Measurements from ENCODE around the gene NRIP1.

The NRIP1 gene

DNA sequence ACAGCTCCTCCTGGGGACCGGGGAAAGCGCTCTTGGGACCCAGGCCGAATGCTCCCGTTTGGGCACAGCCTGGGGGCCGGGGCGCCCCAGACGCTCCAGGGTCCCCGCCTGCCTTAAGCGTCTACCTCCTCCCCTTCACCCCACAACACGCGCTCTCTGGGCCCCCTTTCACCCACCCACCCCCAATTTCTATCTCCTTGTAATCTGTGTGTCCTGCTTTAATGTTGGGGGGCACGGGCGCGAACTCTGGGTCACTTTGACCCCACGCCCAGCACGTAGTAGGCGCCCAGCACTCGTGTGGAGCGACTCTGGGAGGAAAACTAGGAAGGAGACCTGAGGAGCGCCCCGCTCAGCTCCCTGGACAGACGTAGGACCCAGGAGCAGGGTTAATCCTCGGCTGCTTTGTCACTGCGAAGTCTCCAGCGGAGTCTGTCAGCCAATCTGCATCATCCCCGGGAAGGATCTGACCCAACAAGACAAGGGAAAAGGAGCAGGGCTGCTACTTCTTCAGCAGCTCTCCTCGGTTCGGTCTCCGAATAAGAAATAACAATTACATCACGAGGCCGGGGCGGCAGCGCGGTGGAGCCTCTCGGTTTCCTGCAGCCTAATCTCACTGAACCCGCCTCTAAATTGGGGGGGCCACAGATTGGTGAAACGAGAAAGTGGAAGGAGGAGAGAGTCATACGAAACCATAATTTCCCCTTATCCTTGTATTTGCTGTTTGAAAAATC, 757 bp upstream of the NRIP1 start:
- peak; percentile 78 for DNase-seq

- DNase-seq = no peak
These were observed 805 bp downstream of the NRIP1 start for GRCh38 chr21:15063814-15064575.

GRCh38 chr21:15063081-15063813, 1.6 kb downstream of the NRIP1 start:
- DNase-seq = peak; percentile 26

GRCh38 chr21:15062606-15062965, 2.2 kb downstream of the NRIP1 start:
- no peak for DNase-seq

DNA sequence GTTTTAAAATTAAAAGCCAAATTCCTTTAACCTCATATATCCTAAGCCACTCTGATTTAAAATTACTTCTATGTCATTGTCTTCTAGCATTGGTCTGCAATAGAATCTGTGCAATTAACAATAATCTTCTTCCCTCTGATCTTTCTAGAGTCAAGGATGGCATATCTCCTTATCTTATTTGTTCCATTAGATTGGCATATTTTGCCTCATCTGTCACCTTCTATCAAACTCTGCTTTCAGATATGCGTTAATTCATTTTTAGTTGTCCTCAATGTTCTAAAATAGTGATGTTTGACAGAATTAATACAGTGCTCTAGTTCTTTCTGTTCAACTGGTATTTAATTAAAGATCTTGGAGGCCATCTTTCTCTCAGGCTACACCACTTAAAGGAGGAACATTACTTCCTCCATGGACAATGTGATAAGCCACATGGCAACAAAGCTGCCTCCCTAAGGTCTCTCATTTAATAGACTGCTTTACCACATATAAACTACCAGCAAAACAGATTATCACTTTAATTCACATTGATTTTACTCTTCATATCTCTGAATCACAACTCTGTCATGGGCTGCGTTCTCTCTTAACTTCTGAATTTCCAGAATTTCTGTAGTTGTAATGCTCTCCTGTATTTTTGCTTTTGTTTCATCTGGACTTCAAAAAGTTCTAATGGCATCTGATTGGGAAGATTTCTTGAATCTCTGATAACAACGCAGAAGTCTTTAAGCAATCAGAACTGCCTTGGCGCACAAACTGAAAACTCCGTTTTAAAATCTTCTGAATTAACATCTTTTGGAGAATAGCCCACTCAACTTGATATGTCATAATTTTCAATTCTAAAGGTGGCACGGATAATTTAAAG, 2.8 kb downstream of the NRIP1 start:
- no peak for DNase-seq

DNA sequence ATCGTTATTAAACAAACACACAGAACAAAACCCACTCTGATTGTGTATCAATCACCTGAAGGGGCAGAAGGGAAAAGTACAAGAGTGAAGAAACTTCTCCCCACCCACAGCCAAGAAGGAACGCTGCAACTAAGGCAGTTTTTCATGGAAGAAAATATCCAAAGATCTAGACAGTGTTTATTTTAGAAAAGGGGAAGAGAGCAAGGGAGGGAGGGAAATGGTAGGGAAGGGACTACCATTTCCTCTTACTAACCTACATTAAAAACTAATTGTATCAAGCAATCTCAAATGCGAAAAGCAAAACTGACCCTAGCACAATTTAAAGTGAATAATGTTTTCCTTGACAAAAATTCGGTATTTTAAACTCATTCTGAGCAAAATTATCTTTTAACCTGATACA, 3.5 kb downstream of the NRIP1 start:
- DNase-seq = no peak

GRCh38 chr21:15060543-15061175, 4.1 kb downstream of the NRIP1 start:
- peak; percentile 10 for DNase-seq

DNA sequence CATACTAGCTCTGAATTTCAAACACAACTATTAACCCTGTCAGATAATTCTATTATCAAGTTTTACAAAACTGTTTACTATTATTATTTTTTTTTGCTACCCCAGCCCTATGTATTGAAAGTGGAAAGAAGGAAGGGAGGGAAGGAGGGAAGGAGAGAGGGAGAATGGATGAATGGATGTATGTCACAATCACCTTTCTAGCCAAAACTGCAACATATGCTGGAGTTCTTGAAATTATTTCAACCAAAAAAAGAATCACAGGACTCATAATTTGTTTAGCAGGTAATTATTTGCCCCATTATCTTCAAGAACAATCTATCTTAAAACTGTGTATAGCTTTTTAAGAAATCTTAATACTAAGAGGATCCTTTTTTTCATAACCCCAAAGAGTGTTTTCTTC, 5.4 kb downstream of the NRIP1 start:
- DNase-seq = no peak

- DNase-seq = no peak
These were observed 5.9 kb downstream of the NRIP1 start for GRCh38 chr21:15058854-15059263.

DNA sequence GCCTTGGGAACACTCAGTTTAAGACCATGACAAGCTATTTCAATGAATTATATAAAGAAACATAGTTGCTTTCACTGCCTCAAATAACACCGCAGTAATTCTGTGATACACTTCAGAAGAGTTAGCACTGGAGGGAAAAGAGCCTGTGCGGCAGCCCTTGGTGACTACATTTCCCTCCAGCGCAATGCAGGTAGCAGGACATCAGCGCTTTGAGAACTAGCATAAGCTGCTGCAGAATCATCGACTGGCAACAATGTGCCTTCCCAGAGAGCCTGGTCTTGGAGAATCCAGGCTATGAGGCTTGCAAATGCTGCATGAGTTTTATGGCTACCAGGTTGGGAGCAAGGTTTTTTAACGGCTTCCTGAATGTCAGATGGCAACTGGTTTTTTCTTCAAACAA, 7.5 kb downstream of the NRIP1 start:
- DNase-seq = no peak

DNA sequence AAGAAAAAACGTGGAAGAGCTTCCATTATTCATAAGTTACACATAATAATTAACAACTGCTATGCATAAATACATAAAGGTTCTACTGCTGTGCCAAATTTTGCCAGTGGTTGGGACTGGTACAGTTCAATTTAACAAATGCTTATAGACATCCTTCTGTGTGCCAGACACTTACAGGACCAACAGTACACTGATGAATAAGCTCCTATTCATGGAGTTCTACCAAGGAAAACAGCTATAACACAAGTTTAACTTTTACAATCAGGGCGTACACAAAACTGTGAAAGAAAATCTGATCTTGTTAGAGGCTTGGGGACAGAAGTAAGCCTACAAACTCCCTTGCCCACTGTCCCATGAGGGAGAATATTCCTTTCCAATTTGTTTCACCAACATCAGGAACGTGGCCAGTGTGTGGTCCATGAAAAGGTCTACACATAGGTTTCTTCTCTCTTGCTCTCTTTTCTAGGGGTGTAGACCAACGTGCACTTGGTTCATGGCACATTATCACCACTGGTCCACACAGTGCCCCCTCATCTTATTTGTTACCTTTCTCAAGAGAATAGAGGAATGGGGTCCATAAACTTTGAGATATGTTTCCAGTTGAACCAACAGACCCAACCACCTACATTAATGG, 10.1 kb downstream of the NRIP1 start:
- no peak for DNase-seq

- no peak for DNase-seq
These were observed 10.7 kb downstream of the NRIP1 start for GRCh38 chr21:15054089-15054488.

DNA sequence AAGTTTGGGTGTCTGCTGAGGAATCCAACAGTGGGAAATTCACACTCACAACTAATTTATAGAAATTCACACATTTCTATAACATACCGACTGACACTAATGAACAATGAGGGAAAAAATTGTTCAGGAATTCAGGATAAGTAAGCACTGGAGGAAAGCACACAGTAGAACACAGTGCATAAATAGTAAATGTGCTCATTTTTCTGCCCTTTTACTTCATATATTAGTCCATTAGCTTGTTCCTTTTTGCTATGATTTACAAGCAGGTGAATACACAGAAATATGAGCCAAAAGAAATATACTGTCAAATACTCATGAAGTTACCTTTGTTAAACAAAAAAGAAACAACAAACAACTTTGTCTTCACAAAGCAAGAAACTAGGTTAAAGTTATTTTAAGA, 11.3 kb downstream of the NRIP1 start:
- no peak for DNase-seq

DNA sequence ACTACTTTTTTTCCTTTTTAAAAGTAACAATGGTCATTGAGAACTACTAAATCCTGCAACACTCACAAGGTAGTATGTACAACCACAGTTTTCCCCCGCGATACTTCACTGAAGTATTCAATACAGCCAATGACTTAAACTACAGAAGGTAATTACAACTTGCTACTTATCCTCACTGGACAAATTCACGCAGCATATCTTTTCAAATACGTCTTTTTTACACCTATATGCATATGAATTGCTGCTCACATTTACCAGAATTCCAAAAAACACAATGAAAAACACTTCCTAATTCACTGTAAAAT, 12.4 kb downstream of the NRIP1 start:
- no peak for DNase-seq

DNA sequence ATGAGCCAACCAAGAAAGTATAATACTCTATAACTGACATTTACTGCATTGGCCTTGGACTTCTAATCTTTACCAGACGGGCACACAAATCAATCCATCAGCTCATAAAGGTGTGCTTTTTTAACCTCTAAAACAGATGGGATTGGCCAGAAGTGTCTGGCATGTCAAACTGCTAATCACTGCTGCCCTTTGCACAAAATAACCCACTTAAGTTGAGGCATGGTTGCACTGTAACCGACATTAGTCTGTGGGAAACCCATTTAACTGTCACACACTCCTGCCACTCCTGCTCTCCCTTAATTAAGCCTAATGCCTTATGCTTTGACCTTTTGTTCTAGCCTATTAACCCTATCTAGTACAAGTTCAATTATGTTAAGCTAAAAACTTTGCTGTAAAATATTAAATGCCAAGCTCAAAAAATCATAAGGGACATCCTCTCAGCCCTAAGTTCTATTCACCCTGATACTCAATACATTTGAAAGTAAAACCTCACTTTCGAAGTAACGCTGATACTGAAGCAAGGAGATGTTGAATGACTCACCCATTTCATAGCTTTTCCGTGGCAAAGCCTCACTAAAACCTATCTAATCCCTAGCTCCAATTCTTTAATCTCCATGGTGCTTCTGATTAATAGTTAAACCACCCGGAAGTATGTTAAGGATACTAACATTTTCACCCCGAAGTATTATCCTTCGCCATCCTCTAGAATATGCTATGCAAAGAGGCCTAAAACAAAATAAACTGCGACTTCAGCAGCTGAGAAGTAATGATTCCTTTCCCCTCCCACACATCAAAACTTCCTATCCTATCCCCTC, 12.9 kb downstream of the NRIP1 start:
- no peak for DNase-seq

- no peak for DNase-seq
These were observed 14.0 kb downstream of the NRIP1 start for GRCh38 chr21:15050568-15051377.

- DNase-seq = no peak
These were observed 19.8 kb downstream of the NRIP1 start for GRCh38 chr21:15045017-15045416.

DNA sequence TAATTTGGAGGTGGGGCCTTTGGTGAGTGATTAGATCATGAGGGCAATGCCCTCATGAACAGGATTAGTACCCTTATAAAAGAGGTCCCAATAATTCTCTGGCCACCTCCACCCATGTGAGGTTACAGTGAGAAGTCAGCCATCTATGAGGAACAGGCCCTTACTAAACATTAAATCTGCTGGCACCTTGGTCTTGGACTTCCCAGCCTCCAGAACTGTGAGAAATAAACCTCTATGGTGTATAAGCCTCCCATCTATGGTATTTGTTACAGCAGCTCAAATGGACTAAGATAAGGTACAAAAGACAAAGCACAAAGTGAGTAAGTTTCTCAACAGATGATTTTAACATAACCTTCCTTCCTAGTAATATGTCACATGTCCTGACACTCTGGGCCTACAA, 22.3 kb downstream of the NRIP1 start:
- no peak for DNase-seq

DNA sequence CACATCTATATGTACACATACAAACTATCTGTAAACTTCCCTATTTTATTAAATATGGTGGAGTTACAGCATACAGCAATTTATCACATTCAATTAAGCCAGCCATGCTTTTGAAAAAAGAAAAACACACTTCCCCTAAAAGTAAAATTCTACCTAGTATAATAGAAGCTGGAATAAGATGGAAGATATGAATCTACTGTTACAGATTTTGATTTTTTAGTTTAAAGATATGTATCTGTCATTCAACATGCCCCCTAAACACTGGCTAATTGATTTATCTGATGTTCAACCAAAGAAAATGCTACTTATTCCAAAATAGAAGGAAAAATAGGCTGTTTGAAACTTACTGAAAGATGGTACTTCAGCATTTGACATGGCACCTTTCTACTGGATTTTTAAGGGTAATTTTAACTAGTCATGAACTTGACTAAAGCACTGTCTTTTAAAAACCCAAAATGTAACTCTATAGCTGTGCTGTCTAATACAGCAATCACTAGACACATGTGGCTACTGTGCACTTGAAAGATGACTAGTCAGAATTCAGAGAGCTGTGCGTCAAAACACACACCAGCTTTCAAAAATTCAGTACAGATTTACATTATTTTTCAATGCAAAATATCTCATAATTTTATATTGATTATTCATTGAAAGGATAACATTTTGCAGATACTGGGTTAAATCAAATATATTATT, 25.0 kb downstream of the NRIP1 start:
- DNase-seq = no peak

DNA sequence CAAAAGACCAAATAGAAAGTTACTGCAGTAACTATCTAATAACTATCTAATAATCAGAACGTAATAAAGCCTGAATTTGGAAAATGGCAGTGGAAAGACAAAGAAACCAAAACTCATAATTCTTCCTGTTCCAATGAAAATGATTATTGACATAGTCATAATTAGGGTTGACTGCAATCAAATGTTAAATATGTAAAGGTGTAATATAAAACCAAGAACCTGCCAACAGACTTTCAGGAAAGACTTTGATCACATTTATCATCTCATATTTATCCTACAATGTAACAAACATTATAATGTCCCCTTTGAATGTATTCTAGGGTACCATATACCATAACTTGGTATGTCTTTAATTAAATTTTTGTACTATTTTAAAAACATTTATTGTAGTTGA, 26.9 kb downstream of the NRIP1 start:
- no peak for DNase-seq
